Measurements from ENCODE around the gene SOCS3.

- TF ChIP-seq POLR2A (IDR thresholded peaks at IDR 0.05) (no peak), CTCF (IDR thresholded peaks at IDR 0.05) (no peak)
Measured at GRCh38 chr17:78397681-78398101, 37.8 kb upstream of the SOCS3 start.
